Measurements from ENCODE around the gene VAV3. TPM values are rescaled to one million over a fixed set of nuclear protein-coding genes. Genes with fewer than 3 reads are reported as not detected.

The VAV3 gene
- polyA plus RNA-seq, 1 of the 3 experiments (the other 2 are of a cell fraction) = not detected

DNA sequence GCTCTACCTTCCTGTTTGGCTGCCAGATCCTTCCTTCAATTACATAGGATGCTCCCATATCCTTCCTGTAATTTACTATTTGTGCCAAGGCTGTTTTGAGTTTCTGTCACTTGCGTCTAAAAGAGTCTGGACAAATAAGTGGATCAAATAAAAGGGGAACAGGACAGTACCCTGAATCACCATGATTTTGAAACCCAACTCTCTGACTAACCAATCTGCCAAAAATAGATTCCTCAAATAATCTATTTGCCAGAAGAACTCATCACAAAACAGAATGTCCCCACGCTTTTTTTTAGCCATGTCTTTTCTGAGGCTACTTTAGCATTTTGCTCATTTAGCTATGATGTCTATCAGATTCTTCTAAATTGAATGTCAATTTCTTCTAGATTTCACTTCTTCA is 431.5 kb downstream of the VAV3 start:
- Histone ChIP-seq H3K4me3 (ENCODE audit: low read depth in 2 of 2, low read length in 1 of 2) (no peak overlapping the region), H3K9me2 (no peaks in the 10 kb centered on the region), H2AFZ (ENCODE audit: low read depth) (no peak overlapping the region), H3K9ac (no peak overlapping the region), H3K79me2 (ENCODE audit: insufficient read depth) (no peaks in the 10 kb centered on the region), H3K27me3 (ENCODE audit: insufficient read depth) (no peaks in the 10 kb centered on the region), H3K27ac (ENCODE audit: low read depth in 2 of 2, low read length in 1 of 2) (no peak overlapping the region), H4K20me1 (ENCODE audit: insufficient read depth) (no peaks in the 10 kb centered on the region), H3K36me3 (replicated peaks in 1 of 2; ENCODE audit: control insufficient read depth in 1 of 2, insufficient read depth in 2 of 2, low read length in 1 of 2) (no peaks in the 10 kb centered on the region), H3F3A (replicated peaks; ENCODE audit: insufficient read depth) (no peaks in the 10 kb centered on the region), H3K9me3 (no peaks in the 10 kb centered on the region), H3K4me1 (ENCODE audit: control insufficient read depth in 1 of 2, insufficient read depth in 2 of 2, low read depth in 1 of 2, low read length in 1 of 2) (peaks cover 0 to 18% of the 10 kb centered on the region in 2 experiments; a peak in 2 of 4 replicates), H3K4me2 (no peak overlapping the region)
- CTCF ChIA-PET = interaction anchor here (2.3 to 3.2 kb wide), 2 partner anchors 215 to 217 kb away, joined by 8 to 10 read pairs; no protein-coding TSS in a partner anchor
- no peak for DNase-seq
- POLR2A ChIA-PET = no interaction called here
- 86% methylated on average over 2 of the region's 2 CpGs for WGBS (ENCODE audit: low lambda C conversion rate)
- TF ChIP-seq JUND (IDR thresholded peaks at IDR 0.05) (no peak), TEAD4 (IDR thresholded peaks at IDR 0.05; ENCODE audit: borderline replicate concordance, insufficient read depth) (no peak), REST (IDR thresholded peaks at IDR 0.05; ENCODE audit: low read depth, low read length) (no peak), YY1 (IDR thresholded peaks at IDR 0.05; ENCODE audit: low read depth) (no peak), USF1 (IDR thresholded peaks at IDR 0.05; ENCODE audit: borderline replicate concordance, low read depth) (no peak), CHD2 (IDR thresholded peaks at IDR 0.05; ENCODE audit: low read length, partially characterized antibody) (no peak), TCF12 (IDR thresholded peaks at IDR 0.05) (no peak)
- TF ChIP-seq, protein P1, sequence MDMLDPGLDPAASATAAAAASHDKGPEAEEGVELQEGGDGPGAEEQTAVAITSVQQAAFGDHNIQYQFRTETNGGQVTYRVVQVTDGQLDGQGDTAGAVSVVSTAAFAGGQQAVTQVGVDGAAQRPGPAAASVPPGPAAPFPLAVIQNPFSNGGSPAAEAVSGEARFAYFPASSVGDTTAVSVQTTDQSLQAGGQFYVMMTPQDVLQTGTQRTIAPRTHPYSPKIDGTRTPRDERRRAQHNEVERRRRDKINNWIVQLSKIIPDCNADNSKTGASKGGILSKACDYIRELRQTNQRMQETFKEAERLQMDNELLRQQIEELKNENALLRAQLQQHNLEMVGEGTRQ (IDR thresholded peaks at IDR 0.05; ENCODE audit: borderline replicate concordance, low read depth, low read length) = no peak
- TF ChIP-seq, protein P2, sequence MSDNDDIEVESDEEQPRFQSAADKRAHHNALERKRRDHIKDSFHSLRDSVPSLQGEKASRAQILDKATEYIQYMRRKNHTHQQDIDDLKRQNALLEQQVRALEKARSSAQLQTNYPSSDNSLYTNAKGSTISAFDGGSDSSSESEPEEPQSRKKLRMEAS (IDR thresholded peaks at IDR 0.05; ENCODE audit: low read depth) = no peak
- TF ChIP-seq, protein P3, sequence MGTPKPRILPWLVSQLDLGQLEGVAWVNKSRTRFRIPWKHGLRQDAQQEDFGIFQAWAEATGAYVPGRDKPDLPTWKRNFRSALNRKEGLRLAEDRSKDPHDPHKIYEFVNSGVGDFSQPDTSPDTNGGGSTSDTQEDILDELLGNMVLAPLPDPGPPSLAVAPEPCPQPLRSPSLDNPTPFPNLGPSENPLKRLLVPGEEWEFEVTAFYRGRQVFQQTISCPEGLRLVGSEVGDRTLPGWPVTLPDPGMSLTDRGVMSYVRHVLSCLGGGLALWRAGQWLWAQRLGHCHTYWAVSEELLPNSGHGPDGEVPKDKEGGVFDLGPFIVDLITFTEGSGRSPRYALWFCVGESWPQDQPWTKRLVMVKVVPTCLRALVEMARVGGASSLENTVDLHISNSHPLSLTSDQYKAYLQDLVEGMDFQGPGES (IDR thresholded peaks at IDR 0.05; ENCODE audit: low read depth, low read length) = no peak
- TF ChIP-seq, protein P4, sequence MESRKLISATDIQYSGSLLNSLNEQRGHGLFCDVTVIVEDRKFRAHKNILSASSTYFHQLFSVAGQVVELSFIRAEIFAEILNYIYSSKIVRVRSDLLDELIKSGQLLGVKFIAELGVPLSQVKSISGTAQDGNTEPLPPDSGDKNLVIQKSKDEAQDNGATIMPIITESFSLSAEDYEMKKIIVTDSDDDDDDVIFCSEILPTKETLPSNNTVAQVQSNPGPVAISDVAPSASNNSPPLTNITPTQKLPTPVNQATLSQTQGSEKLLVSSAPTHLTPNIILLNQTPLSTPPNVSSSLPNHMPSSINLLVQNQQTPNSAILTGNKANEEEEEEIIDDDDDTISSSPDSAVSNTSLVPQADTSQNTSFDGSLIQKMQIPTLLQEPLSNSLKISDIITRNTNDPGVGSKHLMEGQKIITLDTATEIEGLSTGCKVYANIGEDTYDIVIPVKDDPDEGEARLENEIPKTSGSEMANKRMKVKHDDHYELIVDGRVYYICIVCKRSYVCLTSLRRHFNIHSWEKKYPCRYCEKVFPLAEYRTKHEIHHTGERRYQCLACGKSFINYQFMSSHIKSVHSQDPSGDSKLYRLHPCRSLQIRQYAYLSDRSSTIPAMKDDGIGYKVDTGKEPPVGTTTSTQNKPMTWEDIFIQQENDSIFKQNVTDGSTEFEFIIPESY (IDR thresholded peaks at IDR 0.05; ENCODE audit: borderline replicate concordance, low read depth) = no peak
